Ishikawa (cell line): ENCODE measurements around the gene GPR150.

Experiments used
- EP300 ChIP-seq: IDR thresholded peaks from 2 replicates; pipeline ENCODE4 v1.6.1; 2012; ENCODE audit warnings: borderline replicate concordance
- RAD21 ChIP-seq: IDR thresholded peaks from 2 replicates; pipeline ENCODE4 v1.6.1; 2012; ENCODE audit warnings: low read depth
- ZBTB7A ChIP-seq: IDR thresholded peaks from 2 replicates; pipeline ENCODE4 v1.6.1; 2012; ENCODE audit warnings: low read depth
- TF ChIP-seq, protein P1 (sequence below): IDR thresholded peaks from 2 replicates; pipeline ENCODE4 v1.6.1; 2012; ENCODE audit warnings: low read depth, mild to moderate bottlenecking

DNA sequence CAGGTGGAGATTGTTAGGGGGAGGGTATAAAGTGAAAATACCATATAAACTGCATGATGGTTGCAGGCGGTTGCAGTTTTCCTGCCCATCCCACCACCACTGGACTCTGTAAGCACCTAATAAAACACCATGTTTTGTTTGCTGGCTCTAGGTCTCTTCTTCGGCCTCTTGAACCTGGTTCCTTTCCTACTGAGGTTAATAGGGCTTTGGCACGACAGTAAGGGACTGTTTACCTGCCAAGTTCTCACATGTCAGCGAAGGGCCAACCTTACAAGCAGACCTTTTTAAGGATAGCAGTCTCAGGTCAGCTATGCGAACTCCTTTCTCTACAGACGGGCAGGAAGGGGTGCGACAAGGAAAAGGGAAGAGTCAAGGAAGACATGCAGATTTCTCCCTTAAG is 23.3 kb downstream of the GPR150 start:
- TF ChIP-seq EP300 (no peak), RAD21 (no peak), ZBTB7A (no peak)
- TF ChIP-seq, protein P1, sequence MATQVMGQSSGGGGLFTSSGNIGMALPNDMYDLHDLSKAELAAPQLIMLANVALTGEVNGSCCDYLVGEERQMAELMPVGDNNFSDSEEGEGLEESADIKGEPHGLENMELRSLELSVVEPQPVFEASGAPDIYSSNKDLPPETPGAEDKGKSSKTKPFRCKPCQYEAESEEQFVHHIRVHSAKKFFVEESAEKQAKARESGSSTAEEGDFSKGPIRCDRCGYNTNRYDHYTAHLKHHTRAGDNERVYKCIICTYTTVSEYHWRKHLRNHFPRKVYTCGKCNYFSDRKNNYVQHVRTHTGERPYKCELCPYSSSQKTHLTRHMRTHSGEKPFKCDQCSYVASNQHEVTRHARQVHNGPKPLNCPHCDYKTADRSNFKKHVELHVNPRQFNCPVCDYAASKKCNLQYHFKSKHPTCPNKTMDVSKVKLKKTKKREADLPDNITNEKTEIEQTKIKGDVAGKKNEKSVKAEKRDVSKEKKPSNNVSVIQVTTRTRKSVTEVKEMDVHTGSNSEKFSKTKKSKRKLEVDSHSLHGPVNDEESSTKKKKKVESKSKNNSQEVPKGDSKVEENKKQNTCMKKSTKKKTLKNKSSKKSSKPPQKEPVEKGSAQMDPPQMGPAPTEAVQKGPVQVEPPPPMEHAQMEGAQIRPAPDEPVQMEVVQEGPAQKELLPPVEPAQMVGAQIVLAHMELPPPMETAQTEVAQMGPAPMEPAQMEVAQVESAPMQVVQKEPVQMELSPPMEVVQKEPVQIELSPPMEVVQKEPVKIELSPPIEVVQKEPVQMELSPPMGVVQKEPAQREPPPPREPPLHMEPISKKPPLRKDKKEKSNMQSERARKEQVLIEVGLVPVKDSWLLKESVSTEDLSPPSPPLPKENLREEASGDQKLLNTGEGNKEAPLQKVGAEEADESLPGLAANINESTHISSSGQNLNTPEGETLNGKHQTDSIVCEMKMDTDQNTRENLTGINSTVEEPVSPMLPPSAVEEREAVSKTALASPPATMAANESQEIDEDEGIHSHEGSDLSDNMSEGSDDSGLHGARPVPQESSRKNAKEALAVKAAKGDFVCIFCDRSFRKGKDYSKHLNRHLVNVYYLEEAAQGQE: no peak
